GM23338 (cell line): ENCODE data around the gene ERC1. TPM values are rescaled to one million over a fixed set of nuclear protein-coding genes. Genes with fewer than 3 reads are reported as not detected.

Source experiments
- ATAC-seq: fragments of 200-7000 bp; cut with Tn5 transposase; 3 replicates; pipeline ENCODE4 v1.9.1; 2020
- DNase-seq: peaks from one replicate; pipeline ENCODE4 v3.0.0-alpha.2; 2015; ENCODE audit warnings: low spot score
- H2AFZ ChIP-seq: fragments of 200-600 bp; sonication (generic); 2 replicates; pipeline ENCODE4 v1.8.0; 2016; ENCODE audit warnings: antibody characterized with exemption, mild to moderate bottlenecking, moderate library complexity
- H3F3A ChIP-seq: fragments of 200-600 bp; sonication (generic); replicated peaks from 2 replicates; pipeline ENCODE4 v1.8.0; 2017; ENCODE audit warnings: antibody characterized with exemption, mixed run types, low read depth
- H3K27ac ChIP-seq: fragments of 200-600 bp; sonication (generic); 2 replicates; pipeline ENCODE4 v1.6.1; 2016; ENCODE audit warnings: low read depth
- H3K27me3 ChIP-seq: fragments of 200-600 bp; sonication (generic); 2 replicates; pipeline ENCODE4 v1.8.0; 2016; ENCODE audit warnings: mild to moderate bottlenecking, mixed run types, moderate library complexity; ENCODE audit not compliant: insufficient read depth
- H3K36me3 ChIP-seq: fragments of 200-600 bp; sonication (generic); 2 replicates; pipeline ENCODE4 v1.8.0; 2016; ENCODE audit warnings: mild to moderate bottlenecking; ENCODE audit not compliant: insufficient read depth
- H3K4me1 ChIP-seq: fragments of 200-600 bp; sonication (generic); 2 replicates; pipeline ENCODE4 v1.8.0; 2016; ENCODE audit warnings: mild to moderate bottlenecking, moderate library complexity; ENCODE audit not compliant: insufficient read depth
- H3K4me2 ChIP-seq: fragments of 200-600 bp; sonication (generic); 2 replicates; pipeline ENCODE4 v1.7.1; 2017; ENCODE audit warnings: mixed run types
- H3K4me3 ChIP-seq: fragments of 200-600 bp; sonication (generic); 2 replicates; pipeline ENCODE4 v1.6.1; 2016; ENCODE audit warnings: mixed run types
- H3K79me2 ChIP-seq: fragments of 200-600 bp; sonication (generic); replicated peaks from 2 replicates; pipeline ENCODE4 v1.8.0; 2017; ENCODE audit warnings: mild to moderate bottlenecking; ENCODE audit not compliant: insufficient read depth
- H3K9me2 ChIP-seq: fragments of 200-600 bp; sonication (generic); 2 replicates; pipeline ENCODE4 v1.8.0; 2017; ENCODE audit not compliant: insufficient read depth
- H4K20me1 ChIP-seq: fragments of 200-600 bp; sonication (generic); replicated peaks from 2 replicates; pipeline ENCODE4 v1.8.0; 2017; ENCODE audit warnings: mild to moderate bottlenecking; ENCODE audit not compliant: insufficient read depth
- H3K27ac Mint-ChIP-seq: 2 replicates; pipeline ENCODE4 v1.8.0; 2020; ENCODE audit warnings: inconsistent platforms, mild to moderate bottlenecking, moderate library complexity, mixed read lengths
- H3K27me3 Mint-ChIP-seq: 3 replicates; pipeline ENCODE4 v1.8.0; 2022; ENCODE audit warnings: low read depth, mild to moderate bottlenecking, moderate library complexity, mixed read lengths, inconsistent platforms; ENCODE audit not compliant: insufficient read depth, poor library complexity
- H3K36me3 Mint-ChIP-seq: 3 replicates; pipeline ENCODE4 v1.8.0; 2021; ENCODE audit warnings: low read depth, mild to moderate bottlenecking, inconsistent platforms, moderate library complexity, mixed read lengths
- H3K4me1 Mint-ChIP-seq: 3 replicates; pipeline ENCODE4 v1.8.0; 2020; ENCODE audit warnings: mild to moderate bottlenecking, inconsistent platforms, mixed read lengths
- H3K4me3 Mint-ChIP-seq: 3 replicates; pipeline ENCODE4 v1.8.0; 2021; ENCODE audit warnings: moderate library complexity, mild to moderate bottlenecking, inconsistent platforms, mixed read lengths
- H3K9me3 Mint-ChIP-seq: 3 replicates; pipeline ENCODE4 v1.8.0; 2020; ENCODE audit warnings: moderate library complexity, mild to moderate bottlenecking, inconsistent platforms, mixed read lengths
- CREB1 ChIP-seq: fragments of 250-450 bp; sonication (Bioruptor Pico); IDR thresholded peaks from 2 replicates; pipeline ENCODE4 v1.5.0; 2020; ENCODE audit warnings: low read depth, mild to moderate bottlenecking, moderate library complexity
- CTCF ChIP-seq, 2 experiments: fragments of 200-600 bp in 1 of 2; sonication (generic) in 1 of 2; conservative IDR thresholded peaks; 2 replicates each; pipeline versions ENCODE4 v1.5.1 to v1.6.1; 2016 to 2017; ENCODE audit warnings: antibody characterized with exemption in 2 of 2, low read depth in 2 of 2, mild to moderate bottlenecking in 2 of 2, moderate library complexity in 1 of 2
- ETS1 ChIP-seq: IDR thresholded peaks from 2 replicates; pipeline ENCODE4 v1.6.1; 2016; ENCODE audit warnings: antibody characterized with exemption
- EZH2 ChIP-seq: fragments of 200-600 bp; sonication (generic); IDR thresholded peaks from one replicate; pipeline ENCODE4 v1.8.0; 2017; ENCODE audit warnings: antibody characterized with exemption, mild to moderate bottlenecking, low read depth; ENCODE audit not compliant: unreplicated experiment
- EZH2phosphoT487 ChIP-seq: fragments of 200-600 bp; sonication (generic); IDR thresholded peaks from one replicate; pipeline ENCODE4 v1.8.1; 2018; ENCODE audit warnings: antibody characterized with exemption; ENCODE audit not compliant: unreplicated experiment
- JUNB ChIP-seq: IDR thresholded peaks from one replicate; pipeline ENCODE4 v1.6.1; 2016; ENCODE audit warnings: antibody characterized with exemption; ENCODE audit not compliant: unreplicated experiment
- NANOG ChIP-seq: IDR thresholded peaks from 2 replicates; pipeline ENCODE4 v1.6.1; 2016; ENCODE audit warnings: antibody characterized with exemption, borderline replicate concordance
- POLR2AphosphoS5 ChIP-seq: IDR thresholded peaks from 2 replicates; pipeline ENCODE4 v1.6.1; 2016; ENCODE audit warnings: antibody characterized with exemption, low read depth
- REST ChIP-seq: IDR thresholded peaks from one replicate; pipeline ENCODE4 v1.6.1; 2018; ENCODE audit warnings: antibody characterized with exemption; ENCODE audit not compliant: unreplicated experiment
- STAT1 ChIP-seq: IDR thresholded peaks from one replicate; pipeline ENCODE4 v1.6.1; 2016; ENCODE audit warnings: antibody characterized with exemption; ENCODE audit not compliant: unreplicated experiment
- ZNF114 ChIP-seq: fragments of 250-450 bp; sonication (Bioruptor Pico); IDR thresholded peaks from 2 replicates; pipeline ENCODE4 v1.5.0; 2020; ENCODE audit warnings: mild to moderate bottlenecking, moderate library complexity
- ZNF331 ChIP-seq: fragments of 250-450 bp; sonication (Bioruptor Pico); IDR thresholded peaks from 2 replicates; pipeline ENCODE4 v1.5.0; 2020; ENCODE audit warnings: low read depth, mild to moderate bottlenecking, moderate library complexity
- ZNF462 ChIP-seq: fragments of 250-450 bp; sonication (Bioruptor Pico); IDR thresholded peaks from 2 replicates; pipeline ENCODE4 v1.5.0; 2020; ENCODE audit warnings: mild to moderate bottlenecking, moderate library complexity
- polyA plus RNA-seq: library from polyadenylated mRNA; unstranded; fragments of >200 nt; fragmentation: Nextera tagmentation; extraction: Ambion mirVana; gene quantifications from 2 replicates; pipeline ENCODE4 v1.2.1, GENCODE V29; 2016
- total RNA-seq: library from RNA; depleted of rRNA; stranded (reverse); fragments of >200 nt; shearing (Covaris generic); gene quantifications from 2 replicates; pipeline ENCODE4 v1.2.3, GENCODE V29; 2014

Gene ERC1
- total and polyA plus RNA-seq, 2 experiments from 2014 or later = 28.1 to 35.3 TPM

GRCh38 chr12:1117371-1117770 is 126.3 kb downstream of the ERC1 start:
- Mint-ChIP-seq H3K27ac (no peak overlapping the region), H3K36me3 (no peaks in the 10 kb centered on the region), H3K9me3 (no peaks in the 10 kb centered on the region), H3K27me3 (peaks cover 12% of the 10 kb centered on the region), H3K4me3 (no peak overlapping the region), H3K4me1 (no peaks in the 10 kb centered on the region)
- Histone ChIP-seq H3K27ac (no peak overlapping the region), H2AFZ (no peak overlapping the region), H3K27me3 (peaks cover 29% of the 10 kb centered on the region), H3K4me2 (no peak overlapping the region), H3K36me3 (no peaks in the 10 kb centered on the region), H3K4me3 (no peak overlapping the region), H3F3A (peaks cover 3% of the 10 kb centered on the region; the same call in 1 of the 2 replicates), H3K4me1 (no peaks in the 10 kb centered on the region), H3K79me2 (no peaks in the 10 kb centered on the region), H3K9me2 (no peaks in the 10 kb centered on the region), H4K20me1 (peaks cover 3% of the 10 kb centered on the region)
- TF ChIP-seq ETS1 = no peak
- no peak for TF ChIP-seq EZH2phosphoT487
- TF ChIP-seq NANOG = no peak
- TF ChIP-seq CTCF (conservative IDR thresholded peaks at IDR 0.05; ENCODE audit: low read depth in 2 of 2) = no peak
- no peak for TF ChIP-seq STAT1
- no peak for TF ChIP-seq ZNF462
- TF ChIP-seq ZNF114 (CRISPR knock-in tag) = no peak
- no peak for TF ChIP-seq ZNF331 (CRISPR knock-in tag)
- no peak for TF ChIP-seq EZH2
- TF ChIP-seq REST = no peak
- TF ChIP-seq CREB1 = no peak
- no peak for TF ChIP-seq POLR2AphosphoS5
- no peak for TF ChIP-seq JUNB
- DNase-seq (no peak), ATAC-seq (no peak)
